CD14-positive monocyte (primary cell): ENCODE results near the gene IRAK1. TPM values are rescaled to one million over a fixed set of nuclear protein-coding genes. Genes with fewer than 3 reads are reported as not detected.
"Not testable (repeated sequence)": the region's sequence is repeated elsewhere in the genome, so short reads cannot be mapped to it uniquely, and the experiment has no call there.

Experiments
- DNase-seq, 3 donors: peaks; one replicate each; pipeline ENCODE4 v3.0.0-alpha.2; 2011 to 2022
- H2AFZ ChIP-seq: 2 replicates; pipeline ENCODE4 v1.6.0; 2012; ENCODE audit warnings: mild to moderate bottlenecking, low read depth, low read length, inconsistent platforms; ENCODE audit not compliant: insufficient read depth, poor library complexity, severe bottlenecking
- H3K27ac ChIP-seq, 2 donors: 1 replicate in 1 of 2; 2 replicates in 1 of 2; pipeline ENCODE4 v1.5.1; 2012 to 2013; ENCODE audit warnings: low read length in 2 of 2, control low read depth in 1 of 2, inconsistent platforms in 1 of 2, low read depth in 1 of 2, mild to moderate bottlenecking in 1 of 2
- H3K27me3 ChIP-seq, 2 donors: one replicate each; pipeline versions ENCODE4 v1.6.0 to v1.6.1; 2011 to 2013; ENCODE audit warnings: low read length in 2 of 2; ENCODE audit not compliant: control insufficient read depth in 2 of 2, insufficient read depth in 2 of 2
- H3K36me3 ChIP-seq, 2 donors: replicated peaks in 1 of 2; 1 replicate in 1 of 2; 2 replicates in 1 of 2; pipeline versions ENCODE4 v1.5.1 to v1.6.1; 2012 to 2013; ENCODE audit warnings: low read length in 2 of 2, control low read depth in 1 of 2, inconsistent platforms in 1 of 2, mild to moderate bottlenecking in 1 of 2; ENCODE audit not compliant: insufficient read depth in 2 of 2, control insufficient read depth in 1 of 2
- H3K4me1 ChIP-seq, 2 donors: 1 replicate in 1 of 2; 2 replicates in 1 of 2; pipeline versions ENCODE4 v1.5.1 to v1.6.1; 2012 to 2013; ENCODE audit warnings: low read length in 2 of 2, control low read depth in 1 of 2, inconsistent platforms in 1 of 2, mild to moderate bottlenecking in 1 of 2, moderate library complexity in 1 of 2; ENCODE audit not compliant: insufficient read depth in 2 of 2, control insufficient read depth in 1 of 2
- H3K4me2 ChIP-seq: replicated peaks from 2 replicates; pipeline ENCODE3; 2012; ENCODE audit warnings: low read length, moderate library complexity, mild to moderate bottlenecking; ENCODE audit not compliant: poor library complexity, severe bottlenecking; ENCODE audit errors: extremely low read depth
- H3K4me3 ChIP-seq, 3 experiments: fragments of 200-600 bp in 1 of 3; sonication (generic) in 1 of 3; replicated peaks in 1 of 3; 1 replicate in 2 of 3; 2 replicates in 1 of 3; pipeline ENCODE4 v1.5.1; 2011 to 2013; ENCODE audit warnings: low read length in 3 of 3, mild to moderate bottlenecking in 3 of 3, control low read depth in 2 of 3, low read depth in 2 of 3, inconsistent platforms in 1 of 3, moderate library complexity in 1 of 3
- H3K79me2 ChIP-seq: 2 replicates; pipeline ENCODE4 v1.6.0; 2012; ENCODE audit warnings: mild to moderate bottlenecking, control low read depth, inconsistent platforms, low read length, moderate library complexity; ENCODE audit not compliant: insufficient read depth
- H3K9ac ChIP-seq: 2 replicates; pipeline ENCODE4 v1.6.0; 2017; ENCODE audit warnings: low read length, mild to moderate bottlenecking; ENCODE audit not compliant: insufficient read depth, poor library complexity, severe bottlenecking
- H3K9me3 ChIP-seq, 2 donors: replicated peaks in 1 of 2; 1 replicate in 1 of 2; 2 replicates in 1 of 2; pipeline versions ENCODE4 v1.5.1 to v1.6.1; 2012 to 2013; ENCODE audit warnings: low read length in 2 of 2, control low read depth in 1 of 2; ENCODE audit not compliant: control insufficient read depth in 1 of 2, insufficient read depth in 1 of 2
- H4K20me1 ChIP-seq: 2 replicates; pipeline ENCODE4 v1.6.0; 2012; ENCODE audit warnings: mild to moderate bottlenecking, low read length, control low read depth, moderate library complexity; ENCODE audit not compliant: insufficient read depth
- H3K27ac Mint-ChIP-seq, 7 donors: one replicate each; pipeline ENCODE4 v1.8.0; 2020; ENCODE audit warnings: mild to moderate bottlenecking in 7 of 7, mixed read lengths in 7 of 7, moderate library complexity in 6 of 7, inconsistent platforms in 2 of 7
- H3K27me3 Mint-ChIP-seq, 3 donors: one replicate each; pipeline ENCODE4 v1.8.0; 2021 to 2022; ENCODE audit warnings: low read depth in 3 of 3, mild to moderate bottlenecking in 3 of 3, mixed read lengths in 3 of 3, moderate library complexity in 3 of 3, inconsistent platforms in 1 of 3
- H3K36me3 Mint-ChIP-seq, 2 donors: one replicate each; pipeline ENCODE4 v1.8.0; 2020; ENCODE audit warnings: mixed read lengths in 2 of 2, inconsistent platforms in 1 of 2, mild to moderate bottlenecking in 1 of 2
- H3K4me1 Mint-ChIP-seq: one replicate; pipeline ENCODE4 v1.8.0; 2020; ENCODE audit warnings: mild to moderate bottlenecking, mixed read lengths
- H3K4me3 Mint-ChIP-seq, 2 donors: one replicate each; pipeline ENCODE4 v1.8.0; 2020; ENCODE audit warnings: mild to moderate bottlenecking in 2 of 2, mixed read lengths in 2 of 2, moderate library complexity in 1 of 2
- H3K9me3 Mint-ChIP-seq, 7 donors: one replicate each; pipeline ENCODE4 v1.8.0; 2020 to 2022; ENCODE audit warnings: mixed read lengths in 7 of 7, mild to moderate bottlenecking in 6 of 7, moderate library complexity in 6 of 7, inconsistent platforms in 2 of 7
- CTCF ChIP-seq: fragments of 200-600 bp; IDR thresholded peaks from one replicate; pipeline ENCODE4 v1.8.0; 2022; ENCODE audit warnings: antibody characterized with exemption, mild to moderate bottlenecking
- WGBS: methylation state at CpG from one replicate; pipeline ENCODE4 v1.1.5; 2013; ENCODE audit warnings: missing lambda C conversion rate; ENCODE audit not compliant: insufficient coverage; 5-methylcytosine and 5-hydroxymethylcytosine counted together
- intact Hi-C, 2 donors: fragments of 100-400 bp; cut with micrococcal nuclease; formaldehyde crosslinking; loops; one replicate each; pipeline versions ENCODE4 v1.15.0 to v1.15.1; 2023
- polyA plus RNA-seq, 3 donors: library from polyadenylated mRNA; depleted of rRNA in 1 of 3; unstranded in 2 of 3; stranded (reverse) in 1 of 3; fragments of 300-500 nt in 2 of 3; fragments of >200 nt in 1 of 3; fragmentation: Illumina TruSeq in 2 of 3; gene quantifications; 1 replicate in 2 of 3; 2 replicates in 1 of 3; pipeline ENCODE4 v1.2.3, GENCODE V29; 2012 to 2021

The IRAK1 gene
- polyA plus RNA-seq, 3 donors: 47.8 to 109 (median 49.5) TPM

GRCh38 chrX:153981771-153982533 is 37.8 kb downstream of the IRAK1 start:
- Histone ChIP-seq H2AFZ (peak overlapping the region; percentile 57), H4K20me1 (peaks cover 24% of the 10 kb centered on the region), H3K9me3 (no peaks in the 10 kb centered on the region), H3K4me3 (peak overlapping the region in 1 of 3 experiments; percentile 20), H3K9ac (peak overlapping the region; percentile 44), H3K27me3 (no peaks in the 10 kb centered on the region), H3K27ac (peak overlapping the region; percentile 88 to 92), H3K79me2 (peaks cover 1% of the 10 kb centered on the region), H3K36me3 (no peaks in the 10 kb centered on the region), H3K4me1 (peaks cover 58 to 61% of the 10 kb centered on the region in 2 donors), H3K4me2 (peak overlapping the region; percentile 42)
- peaks cover 55% of the 10 kb centered on the region for H3K4me1 Mint-ChIP-seq
- peaks cover 5 to 6% of the 10 kb centered on the region in 2 donors for H3K36me3 Mint-ChIP-seq
- peak overlapping the region; percentile 89 to 99 (median 96) for H3K27ac Mint-ChIP-seq
- H3K4me3 Mint-ChIP-seq: peak overlapping the region; percentile 40 to 70
- peaks cover 0 to 67% (median 2%) of the 10 kb centered on the region in 3 donors for H3K27me3 Mint-ChIP-seq
- 39% methylated on average over 42 of the region's 52 CpGs for WGBS
- peaks cover 0 to 22% (median 0%) of the 10 kb centered on the region in 7 donors for H3K9me3 Mint-ChIP-seq
- TF ChIP-seq CTCF: no peak
- intact Hi-C loops: no loop called here
- DNase-seq: peak; percentile 69 to 76 (median 72)

DNA sequence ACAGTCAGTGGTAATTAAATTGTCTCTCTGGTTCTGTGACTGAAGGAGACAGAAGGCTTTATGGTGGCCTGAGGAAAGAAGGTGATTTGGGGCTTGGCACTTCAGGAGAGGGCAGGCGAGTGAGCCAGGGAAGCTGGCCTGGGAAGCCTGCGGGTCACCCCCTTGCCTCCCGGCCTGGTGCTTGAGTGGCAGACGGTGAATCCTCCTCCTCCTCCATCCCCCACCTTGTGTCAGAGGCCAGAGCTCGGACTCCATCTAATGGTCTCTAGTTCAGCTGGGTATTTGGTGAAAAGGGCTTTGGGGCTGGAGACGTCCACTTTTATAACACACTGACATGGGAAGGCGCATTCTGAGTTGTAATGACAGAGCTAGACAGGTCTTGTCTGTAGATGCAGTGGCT is 38.5 kb downstream of the IRAK1 start:
- H3K27me3 Mint-ChIP-seq: peaks cover 0 to 60% (median 2%) of the 10 kb centered on the region in 3 donors
- Histone ChIP-seq H3K4me1 (peaks cover 58 to 61% of the 10 kb centered on the region in 2 donors), H3K9ac (peak overlapping the region; percentile 44), H3K9me3 (no peaks in the 10 kb centered on the region), H3K36me3 (no peaks in the 10 kb centered on the region), H3K79me2 (peaks cover 9% of the 10 kb centered on the region), H3K27ac (peak overlapping the region; percentile 88 to 92), H4K20me1 (peaks cover 24% of the 10 kb centered on the region), H3K27me3 (no peaks in the 10 kb centered on the region), H3K4me2 (peak overlapping the region; percentile 42), H2AFZ (peak overlapping the region; percentile 57), H3K4me3 (peak overlapping the region in 1 of 3 experiments; percentile 20)
- WGBS: no CpG with 5 or more reads among the region's 7 CpGs
- H3K4me1 Mint-ChIP-seq: peaks cover 53% of the 10 kb centered on the region
- H3K27ac Mint-ChIP-seq: peak overlapping the region; percentile 89 to 99 (median 96)
- H3K36me3 Mint-ChIP-seq: peaks cover 5 to 6% of the 10 kb centered on the region in 2 donors
- no peak for DNase-seq
- TF ChIP-seq CTCF: no peak
- intact Hi-C loops: no loop called here
- H3K9me3 Mint-ChIP-seq: peaks cover 0 to 20% (median 0%) of the 10 kb centered on the region in 7 donors
- H3K4me3 Mint-ChIP-seq: peak overlapping the region in 1 of 2 donors; percentile 70

DNA sequence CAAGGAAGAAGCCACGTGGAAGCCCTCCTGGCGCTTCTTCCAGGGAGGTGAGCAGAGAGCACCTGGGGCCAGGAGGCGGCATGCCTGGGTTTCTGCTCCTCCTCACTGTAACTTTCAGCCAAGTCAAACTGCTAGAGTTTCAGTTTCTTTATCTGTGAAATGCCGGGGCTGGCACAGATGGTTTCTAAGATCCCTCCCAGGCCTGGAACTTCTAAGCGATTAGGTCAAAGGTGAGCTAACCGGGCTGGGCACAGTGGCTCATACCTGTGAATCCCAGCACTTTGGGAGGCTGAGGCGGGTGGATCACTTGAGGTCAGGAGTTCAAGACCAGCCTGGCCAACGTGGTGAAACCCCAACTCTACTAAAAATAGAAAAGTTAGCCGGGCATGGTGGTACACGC is 39.3 kb downstream of the IRAK1 start:
- Mint-ChIP-seq H3K27me3 (peaks cover 0 to 57% (median 2%) of the 10 kb centered on the region in 3 donors), H3K27ac (peak overlapping the region; percentile 20 to 99 (median 66)), H3K4me1 (peaks cover 50% of the 10 kb centered on the region), H3K9me3 (peaks cover 0 to 17% (median 0%) of the 10 kb centered on the region in 7 donors)
- H3K9me3 ChIP-seq, intact Hi-C loops, H2AFZ ChIP-seq, H3K27me3 ChIP-seq, H3K4me3 Mint-ChIP-seq, H3K36me3 ChIP-seq, H3K4me2 ChIP-seq, H3K4me3 ChIP-seq, DNase-seq, H3K9ac ChIP-seq, H3K36me3 Mint-ChIP-seq: not testable (repeated sequence)
- Histone ChIP-seq H4K20me1 (peaks cover 24% of the 10 kb centered on the region), H3K4me1 (peaks cover 49 to 54% of the 10 kb centered on the region in 2 donors), H3K27ac (peak overlapping the region; percentile 88 to 92), H3K79me2 (peaks cover 16% of the 10 kb centered on the region)
- WGBS: no CpG with 5 or more reads among the region's 10 CpGs
